Stimulated activated CD8-positive, alpha-beta memory T cell treated with anti-CD3 and anti-CD28 coated beads, Interleukin-7, amount 100 ng/mL, for 48 hours (primary cell): ENCODE data around the gene TMEM135.

Source experiments
- DNase-seq, 2 donors: peaks; one replicate each; pipeline ENCODE4 v3.0.0-alpha.2; 2020; ENCODE audit warnings: low read depth in 1 of 2; ENCODE audit errors: extremely low read depth in 1 of 2

Gene TMEM135

GRCh38 chr11:87190071-87190470 lies 152.3 kb downstream of the TMEM135 start:
- DNase-seq, result no peak

DNA sequence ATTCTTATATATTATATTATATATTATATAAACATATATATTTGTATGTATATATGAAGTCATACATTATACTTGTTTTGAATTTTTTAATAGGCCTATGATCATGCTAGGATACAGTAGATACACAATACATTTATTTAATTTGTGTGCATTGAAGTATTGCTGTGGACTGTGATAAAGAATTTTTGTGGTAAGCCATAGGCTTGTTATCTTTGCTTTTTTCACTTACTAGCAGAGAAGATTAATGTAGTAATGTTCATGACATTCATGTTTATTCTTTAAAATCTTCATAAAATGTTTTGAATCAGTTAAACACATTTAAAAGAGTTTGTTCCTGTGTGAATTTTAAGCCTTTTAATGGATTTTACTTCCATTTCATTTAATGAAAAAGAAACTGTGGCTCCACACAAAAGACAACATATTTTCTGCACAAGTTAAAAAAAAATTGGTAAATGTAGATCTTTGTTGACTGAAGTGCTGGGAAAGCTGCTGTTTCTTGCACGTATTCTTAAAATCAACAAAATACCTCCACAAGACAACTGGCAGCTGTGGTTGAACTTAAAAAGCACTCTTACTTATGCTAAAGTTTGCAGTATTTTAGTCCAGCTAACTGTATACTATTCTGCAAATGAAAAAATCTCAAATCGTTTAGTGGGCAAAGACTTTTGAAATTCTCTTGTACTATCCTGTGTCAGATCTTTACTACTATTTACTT lies 156.2 kb downstream of the TMEM135 start:
- DNase-seq, result no peak

GRCh38 chr11:87194985-87195820 lies 157.5 kb downstream of the TMEM135 start:
- no peak for DNase-seq

DNA sequence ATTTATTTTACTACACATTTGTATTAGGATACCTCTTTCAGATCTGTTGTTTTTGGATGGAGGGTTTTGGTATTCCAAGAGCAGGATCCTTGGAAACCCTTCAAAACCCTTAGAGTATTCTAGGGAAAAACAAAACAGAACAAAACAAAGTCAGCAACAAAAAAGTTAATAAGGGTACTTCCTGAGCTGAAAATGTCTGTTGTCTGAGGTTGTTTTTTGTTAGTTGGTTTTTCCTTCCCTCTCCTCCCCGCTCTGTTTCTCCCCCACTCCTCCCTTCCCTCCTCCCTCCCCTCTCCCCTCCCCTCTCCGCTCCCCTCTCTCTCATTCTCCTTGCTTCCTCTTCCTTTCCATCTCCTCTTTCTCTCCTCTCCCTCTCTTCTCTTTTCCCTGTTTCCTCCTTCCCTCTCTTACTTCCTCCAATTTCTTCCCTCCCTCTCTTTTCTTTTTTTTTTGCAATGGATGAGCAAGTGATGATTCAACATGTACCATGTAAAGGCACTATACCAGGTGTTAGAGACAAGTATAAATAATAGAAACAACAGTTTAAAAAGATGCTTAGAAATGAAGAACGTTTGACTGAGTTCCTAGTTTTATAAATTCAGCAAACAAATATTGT lies 160.6 kb downstream of the TMEM135 start:
- DNase-seq, result no peak

GRCh38 chr11:87201376-87201775 lies 163.6 kb downstream of the TMEM135 start:
- no peak for DNase-seq

DNA sequence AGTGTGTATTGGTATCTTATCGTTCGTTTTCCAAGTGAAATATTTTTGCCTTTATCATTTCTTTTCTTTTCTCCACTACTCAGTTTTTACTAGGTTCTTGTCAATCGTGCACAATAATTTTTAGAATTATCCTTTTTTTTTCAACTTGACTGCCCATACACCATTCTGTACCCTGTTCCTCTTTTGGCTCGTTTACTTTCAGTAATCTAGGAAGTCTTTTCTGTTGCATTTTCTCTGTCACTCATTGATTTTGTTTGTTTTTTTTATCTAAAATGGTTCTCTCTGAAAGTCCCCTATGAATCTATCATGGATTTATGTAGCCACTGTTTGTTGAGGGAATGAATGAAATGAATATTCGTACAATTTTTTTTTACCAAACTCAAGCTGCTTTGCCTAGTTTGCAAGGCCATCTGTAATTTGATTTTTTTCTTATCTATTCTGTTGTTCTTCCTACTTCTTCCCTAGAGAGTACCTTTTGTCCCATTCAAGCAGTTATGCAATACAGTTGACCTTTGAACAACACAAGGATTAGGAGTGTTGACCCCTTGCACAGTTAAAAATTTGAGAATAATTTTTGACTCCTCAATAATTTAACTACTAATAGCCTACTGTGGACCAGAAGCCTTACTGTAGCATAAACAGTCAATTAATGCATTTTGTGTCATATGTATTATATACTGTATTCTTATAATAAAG lies 166.3 kb downstream of the TMEM135 start:
- no peak for DNase-seq

DNA sequence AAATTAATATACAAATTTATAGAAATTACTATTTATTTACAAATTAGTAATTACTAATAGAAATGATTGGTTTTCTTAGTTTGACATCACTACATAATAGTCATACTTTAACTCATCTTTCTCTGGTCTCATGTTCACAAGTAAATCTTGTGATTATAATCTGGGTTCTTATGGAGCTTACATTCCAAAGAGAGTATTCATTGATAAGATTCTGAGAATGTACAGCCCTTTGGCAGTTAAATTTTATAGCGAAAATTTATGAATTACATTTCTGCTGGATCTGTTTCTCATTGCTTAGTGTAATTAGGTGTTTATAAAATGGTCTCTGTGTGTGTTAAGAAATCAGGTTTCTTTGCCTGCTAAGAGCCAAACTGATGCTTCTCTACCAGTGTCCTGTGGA lies 175.2 kb downstream of the TMEM135 start:
- DNase-seq, result no peak

- no peak for DNase-seq
Observed at GRCh38 chr11:87213444-87213843, 175.7 kb downstream of the TMEM135 start.

DNA sequence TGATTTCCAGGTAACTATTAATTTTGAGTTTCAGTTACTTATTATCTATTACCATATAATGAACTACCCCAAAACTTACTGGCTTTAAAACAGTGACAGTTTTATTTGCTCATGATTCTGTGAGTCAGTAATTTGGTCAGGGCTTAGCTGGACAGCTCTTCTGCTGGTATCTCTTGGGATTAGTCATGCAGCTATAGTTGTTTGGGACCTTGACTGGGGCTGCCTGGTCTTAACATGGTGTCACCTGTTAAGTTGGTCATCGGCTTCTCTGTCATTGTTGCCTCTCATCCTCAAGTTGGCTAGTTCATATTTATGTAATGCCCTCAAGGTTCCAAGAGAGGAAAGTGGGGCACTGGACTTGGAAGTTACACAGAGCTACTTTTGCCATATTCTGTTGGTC lies 177.5 kb downstream of the TMEM135 start:
- no peak for DNase-seq

DNA sequence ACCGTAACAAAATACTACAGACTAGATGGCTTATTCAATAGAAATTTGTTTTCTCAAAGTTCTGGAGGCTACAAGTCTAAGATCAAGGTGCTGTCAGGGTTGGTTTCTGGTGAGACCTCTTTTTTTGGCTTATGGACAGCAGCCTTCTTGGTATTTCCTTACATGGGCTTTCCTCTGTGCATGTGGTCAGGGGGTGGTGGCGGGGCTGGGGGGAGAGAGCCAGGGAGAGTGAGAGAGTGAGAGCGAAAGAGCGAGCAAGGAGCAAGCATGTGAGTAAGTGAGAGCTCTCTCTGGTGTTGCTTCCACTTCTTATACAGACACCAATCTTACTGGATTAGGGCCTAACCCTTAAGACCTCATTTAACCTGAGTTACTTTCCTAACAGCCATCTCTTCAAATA lies 181.5 kb downstream of the TMEM135 start:
- no peak for DNase-seq

GRCh38 chr11:87223816-87224215 lies 186.1 kb downstream of the TMEM135 start:
- no peak for DNase-seq

- no peak for DNase-seq
Observed at GRCh38 chr11:87224486-87224885, 186.8 kb downstream of the TMEM135 start.

GRCh38 chr11:87228820-87229219 lies 191.1 kb downstream of the TMEM135 start:
- DNase-seq, result no peak

DNA sequence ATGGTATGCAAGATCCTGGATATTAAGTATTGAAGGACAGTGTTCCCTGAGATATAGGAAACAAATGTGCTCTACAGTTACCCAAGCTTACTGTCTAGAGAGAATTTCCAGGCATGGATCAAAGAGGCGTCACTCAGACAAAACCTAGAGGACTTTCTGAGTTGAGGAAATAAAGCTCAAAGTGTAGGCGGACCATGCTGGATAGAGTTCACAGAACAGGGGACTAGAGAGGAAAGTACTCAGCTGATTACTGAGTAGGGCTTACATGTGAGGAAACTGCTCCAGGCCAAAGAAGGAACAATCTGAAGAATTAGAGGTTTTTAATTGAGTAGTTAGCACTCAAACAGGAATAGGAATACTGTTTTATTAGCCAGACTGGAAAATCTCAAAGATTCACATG lies 193.3 kb downstream of the TMEM135 start:
- DNase-seq, result no peak

DNA sequence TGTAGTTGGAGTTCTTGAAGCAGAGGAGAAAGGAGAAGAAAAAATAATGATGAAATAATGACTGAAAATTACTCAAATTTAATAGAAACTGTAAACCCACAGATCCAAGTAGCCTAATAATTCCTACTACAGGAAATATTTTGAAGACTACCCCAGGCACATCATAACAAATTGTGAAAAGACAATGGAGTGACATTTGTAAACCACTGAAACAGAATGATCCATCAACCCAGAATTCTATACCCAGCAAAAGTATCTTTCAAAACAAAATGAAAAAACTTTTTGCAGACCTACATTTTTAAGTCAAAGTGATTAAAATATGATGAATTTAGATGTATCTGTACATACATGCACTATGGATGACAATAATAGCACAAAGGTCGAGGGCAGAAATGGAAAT lies 194.6 kb downstream of the TMEM135 start:
- no peak for DNase-seq

DNA sequence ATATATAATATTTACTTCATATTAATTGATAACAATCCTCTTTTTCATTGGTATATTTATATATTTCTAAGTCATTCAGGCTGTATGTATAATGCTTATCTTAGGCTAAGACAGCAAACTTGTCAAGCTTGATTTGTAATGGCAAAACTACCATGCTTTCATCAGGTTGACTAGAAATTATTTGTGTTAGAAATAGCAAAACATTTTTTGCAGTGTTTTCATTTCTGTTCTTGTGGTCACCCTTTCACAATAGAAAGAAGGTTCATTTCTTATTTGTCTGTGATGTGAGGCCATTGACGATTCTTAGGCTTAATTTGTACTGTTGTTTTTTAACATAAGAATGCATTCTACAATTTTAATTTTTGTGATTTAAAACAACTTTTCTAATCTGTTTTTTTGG lies 197.6 kb downstream of the TMEM135 start:
- DNase-seq, result no peak

DNA sequence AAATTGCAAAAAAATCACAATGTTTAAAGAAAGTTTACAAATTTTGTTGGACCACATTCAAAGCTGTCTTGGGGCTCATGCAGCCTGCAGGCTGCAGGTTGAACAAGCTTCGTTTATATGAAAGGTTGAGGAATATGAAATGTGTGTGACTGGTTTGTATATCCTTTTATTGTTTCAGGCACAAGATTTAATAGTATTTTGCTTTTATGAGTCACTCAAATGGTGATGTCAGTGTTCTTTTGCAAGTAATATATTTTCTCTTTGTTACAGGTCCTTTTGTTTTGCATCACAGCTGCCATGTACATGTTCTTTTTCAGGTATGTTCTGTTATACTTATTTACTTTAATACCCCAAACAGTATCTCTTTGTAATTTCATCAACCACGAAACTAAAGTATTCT lies 198.6 kb downstream of the TMEM135 start:
- no peak for DNase-seq

- no peak for DNase-seq
Observed at GRCh38 chr11:87239001-87239400, 201.3 kb downstream of the TMEM135 start.

DNA sequence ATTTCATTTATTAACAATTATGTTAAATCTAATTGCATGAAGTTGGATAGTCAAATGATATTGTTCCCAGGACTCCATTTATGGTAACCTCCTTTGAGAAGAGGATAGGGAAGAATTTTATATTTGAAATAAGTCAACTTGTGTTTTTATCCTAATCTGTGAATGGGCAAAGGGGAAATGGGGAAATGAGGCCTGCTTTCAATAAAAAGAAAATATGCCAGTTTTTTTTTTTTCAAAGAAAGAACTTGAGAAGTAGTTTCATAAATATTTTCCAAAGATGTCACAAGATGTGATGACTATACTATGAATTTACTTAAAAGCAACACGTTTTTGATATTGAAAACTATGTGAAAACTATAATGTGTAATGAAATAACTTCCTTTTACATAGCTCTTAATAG lies 201.8 kb downstream of the TMEM135 start:
- no peak for DNase-seq

DNA sequence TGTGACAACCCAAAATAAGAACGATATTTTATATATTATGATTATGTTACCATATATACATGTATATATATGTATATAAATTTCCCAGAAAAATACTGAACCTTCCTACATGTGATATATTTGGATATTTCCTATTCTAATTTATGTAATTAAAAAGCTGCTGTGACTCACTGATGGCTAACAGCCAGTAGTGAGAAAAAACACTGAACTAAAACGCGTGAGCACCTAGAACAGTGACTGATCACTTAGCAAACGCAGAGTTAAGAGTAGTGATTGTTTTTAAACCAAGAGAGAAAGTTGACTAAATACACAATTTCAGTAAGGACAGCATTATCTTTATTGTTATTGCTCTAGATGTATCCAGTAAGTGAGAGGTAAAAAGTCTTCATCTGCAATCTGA lies 213.8 kb downstream of the TMEM135 start:
- no peak for DNase-seq

DNA sequence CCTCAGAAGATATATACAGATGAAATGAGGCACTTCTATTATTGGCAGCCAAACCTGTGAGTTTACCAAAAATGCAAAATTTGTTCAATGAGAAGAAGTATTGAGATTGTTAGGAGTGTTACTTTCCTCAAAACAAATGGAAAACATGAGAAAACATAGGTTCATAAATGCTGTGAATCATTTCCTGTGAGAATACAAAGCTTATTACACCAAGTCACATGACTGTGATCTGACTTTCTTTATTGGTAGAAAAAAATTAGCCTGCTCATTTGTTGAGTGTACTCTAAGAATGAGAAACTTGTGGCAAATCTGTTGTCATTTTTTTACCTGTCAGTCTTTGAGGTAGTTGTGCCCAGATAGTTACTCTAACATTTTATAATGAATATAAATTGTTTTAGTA lies 215.1 kb downstream of the TMEM135 start:
- DNase-seq, result no peak
